ENCODE results near the gene SELENBP1.
"Not testable (repeated sequence)": the region's sequence is repeated elsewhere in the genome, so short reads cannot be mapped to it uniquely, and the experiment has no call there.

SELENBP1 gene

DNA sequence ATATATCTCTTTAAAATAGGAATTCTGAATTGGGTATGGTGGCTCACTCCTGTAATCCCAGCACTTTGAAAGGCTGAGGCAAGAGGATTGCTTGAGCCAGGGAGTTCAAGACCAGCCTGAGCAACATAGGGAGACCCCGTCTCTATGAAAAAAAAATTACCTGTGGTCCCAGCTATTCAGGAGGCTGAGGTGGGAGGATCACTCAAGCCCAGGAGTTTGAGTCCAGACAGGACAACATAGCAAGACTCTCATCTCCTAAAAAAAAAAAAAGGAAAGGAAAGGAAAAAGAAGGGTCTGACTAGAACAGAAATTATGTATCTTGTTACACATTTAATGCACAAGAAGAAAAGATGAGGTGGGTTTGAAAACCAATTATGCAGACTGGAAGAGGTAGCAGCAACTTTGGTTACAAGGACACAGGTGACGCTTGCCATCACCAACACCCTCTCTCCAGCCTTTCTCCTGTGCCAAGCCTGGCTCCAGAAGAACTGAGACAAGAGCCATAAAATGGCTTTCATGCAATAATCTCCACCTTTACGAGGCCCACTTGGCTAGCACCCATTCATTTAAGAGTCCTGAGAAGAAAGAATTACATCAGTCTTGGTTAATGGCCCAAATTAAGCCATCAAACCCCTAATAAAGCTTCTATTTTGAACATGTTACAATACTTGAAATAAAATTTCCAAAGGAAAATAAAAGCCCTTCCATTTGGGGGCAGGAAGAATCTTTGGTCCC lies 4.8 kb upstream of the SELENBP1 start:
- no peak for DNase-seq (ENCODE audit: low read depth, low spot score)

DNA sequence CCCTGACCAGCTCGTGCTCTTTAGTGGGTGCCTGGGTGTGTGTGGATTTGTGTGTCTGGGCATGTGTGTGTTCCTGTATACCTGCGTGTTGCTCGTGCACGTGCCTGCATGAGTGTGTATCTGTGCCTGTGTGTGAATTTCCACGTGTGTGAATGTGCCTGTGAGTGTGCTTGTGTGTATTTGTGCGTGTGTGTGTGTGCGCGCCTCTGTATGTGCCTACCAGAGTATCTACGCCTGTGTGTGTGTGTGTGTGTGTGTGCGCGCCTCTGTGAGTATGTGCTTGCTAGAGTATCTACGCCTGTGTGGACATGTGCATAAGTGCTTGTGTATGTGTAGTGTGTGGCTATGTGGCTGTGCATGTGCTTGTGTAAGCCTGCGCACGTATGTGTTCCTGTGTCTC lies 691 bp upstream of the SELENBP1 start:
- no peak for DNase-seq (ENCODE audit: low read depth, low spot score)

DNA sequence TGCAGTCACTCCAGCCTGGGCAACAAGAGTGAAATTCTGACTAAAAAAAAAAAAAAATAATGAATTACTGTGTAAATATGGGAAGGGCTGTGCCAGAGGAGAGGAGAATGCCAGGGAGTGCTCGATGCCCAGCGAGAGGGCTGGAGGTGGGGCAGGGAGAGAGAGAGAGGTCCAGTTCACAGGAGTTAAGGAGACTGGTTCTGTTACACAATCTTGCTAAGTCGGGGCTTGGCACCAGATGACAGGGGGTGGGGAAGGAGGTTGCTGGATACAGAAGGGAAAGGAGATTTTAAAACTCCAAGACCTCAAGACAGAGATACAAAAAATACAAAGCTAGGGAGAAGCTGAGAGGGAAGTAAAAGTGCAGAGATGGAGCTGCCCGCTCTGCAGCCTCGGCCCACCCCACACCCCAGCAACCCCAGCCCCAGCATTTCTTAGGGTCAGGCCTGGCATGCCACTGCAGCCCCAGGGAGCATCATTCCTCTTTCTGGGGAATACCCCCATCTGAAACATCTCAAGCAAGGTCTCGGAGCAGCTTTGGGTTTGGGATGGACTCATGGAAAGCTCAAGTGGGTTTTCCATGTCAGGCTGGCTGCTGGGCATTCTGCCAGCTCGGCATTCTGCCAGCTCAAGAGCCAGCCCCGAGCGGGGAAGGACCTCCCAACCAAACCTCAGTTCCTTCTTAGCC lies 991 bp downstream of the SELENBP1 start:
- no peak for DNase-seq (ENCODE audit: low read depth, low spot score)

DNA sequence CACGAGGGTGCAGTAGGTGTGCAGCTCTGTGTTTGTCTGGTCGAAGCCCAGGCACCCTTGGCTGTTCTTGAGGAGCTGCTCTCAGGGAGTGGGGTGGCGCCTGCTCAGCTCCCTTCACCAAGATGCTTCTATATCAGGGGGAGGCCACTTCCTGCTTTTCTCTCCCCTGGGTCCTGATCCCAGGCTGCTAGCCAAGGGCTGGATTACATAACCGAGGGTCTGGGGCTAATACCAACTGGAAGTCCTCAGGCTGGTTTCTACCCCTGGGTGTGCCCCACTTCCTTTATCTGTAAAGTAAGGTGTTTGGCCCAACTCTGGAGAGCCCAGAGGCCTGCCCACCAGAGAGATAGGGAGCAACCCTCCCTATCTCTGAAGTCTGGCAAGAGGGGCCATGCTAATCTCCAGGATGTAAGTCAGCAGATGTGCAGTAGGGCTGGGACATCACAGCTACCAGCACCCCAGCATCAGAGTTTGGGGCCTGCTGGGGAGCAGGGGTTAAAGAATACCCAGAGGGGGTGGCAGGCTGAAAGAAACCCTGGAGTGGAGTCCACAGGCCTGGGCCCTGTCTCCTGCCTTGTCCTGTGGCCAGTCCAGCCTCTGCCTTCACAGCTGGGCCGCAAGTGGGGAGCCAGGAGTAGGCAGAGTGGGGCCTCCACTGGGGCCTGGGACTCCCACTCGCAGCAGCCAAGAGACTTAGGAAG lies 2.1 kb downstream of the SELENBP1 start:
- no peak for DNase-seq (ENCODE audit: low read depth, low spot score)

DNA sequence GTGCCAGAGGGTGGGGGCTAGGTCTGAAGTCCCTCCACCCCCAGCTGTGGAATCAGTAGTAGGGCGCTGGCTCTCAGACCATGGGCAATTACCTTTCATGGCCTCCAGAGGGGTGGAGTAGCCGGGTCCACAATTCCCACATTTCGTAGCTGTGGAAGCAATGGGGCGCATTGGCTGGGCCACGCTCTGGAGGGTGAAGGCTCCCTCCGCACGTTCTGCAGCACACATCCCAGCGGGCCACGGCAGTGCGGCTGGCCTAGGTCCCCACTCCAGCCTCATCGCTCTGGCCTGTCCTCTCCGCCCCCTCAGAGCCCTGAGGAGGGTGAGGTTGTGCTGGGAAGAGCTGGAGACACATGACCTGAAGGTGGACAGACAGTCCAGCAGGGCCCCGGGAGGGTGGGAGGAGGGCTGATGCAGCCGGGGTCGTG lies 2.9 kb downstream of the SELENBP1 start:
- DNase-seq (ENCODE audit: low read depth, low spot score), result no peak

DNA sequence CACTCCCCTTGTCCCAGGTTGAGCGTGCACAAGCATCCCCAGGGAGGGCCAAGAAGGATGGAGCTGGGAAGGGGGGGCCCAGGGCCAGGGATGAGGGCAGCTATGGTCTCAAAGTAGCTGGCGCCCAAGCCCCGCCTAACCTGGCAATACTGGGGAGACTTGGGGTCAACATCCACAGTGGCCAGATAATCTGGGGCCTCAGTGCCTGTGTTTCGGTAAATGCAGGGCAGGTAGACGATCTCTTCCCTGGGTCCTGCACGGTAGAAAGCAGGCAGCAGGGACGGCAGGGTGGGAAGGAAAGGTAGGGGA lies 3.2 kb downstream of the SELENBP1 start:
- no peak for DNase-seq (ENCODE audit: low read depth, low spot score)

DNA sequence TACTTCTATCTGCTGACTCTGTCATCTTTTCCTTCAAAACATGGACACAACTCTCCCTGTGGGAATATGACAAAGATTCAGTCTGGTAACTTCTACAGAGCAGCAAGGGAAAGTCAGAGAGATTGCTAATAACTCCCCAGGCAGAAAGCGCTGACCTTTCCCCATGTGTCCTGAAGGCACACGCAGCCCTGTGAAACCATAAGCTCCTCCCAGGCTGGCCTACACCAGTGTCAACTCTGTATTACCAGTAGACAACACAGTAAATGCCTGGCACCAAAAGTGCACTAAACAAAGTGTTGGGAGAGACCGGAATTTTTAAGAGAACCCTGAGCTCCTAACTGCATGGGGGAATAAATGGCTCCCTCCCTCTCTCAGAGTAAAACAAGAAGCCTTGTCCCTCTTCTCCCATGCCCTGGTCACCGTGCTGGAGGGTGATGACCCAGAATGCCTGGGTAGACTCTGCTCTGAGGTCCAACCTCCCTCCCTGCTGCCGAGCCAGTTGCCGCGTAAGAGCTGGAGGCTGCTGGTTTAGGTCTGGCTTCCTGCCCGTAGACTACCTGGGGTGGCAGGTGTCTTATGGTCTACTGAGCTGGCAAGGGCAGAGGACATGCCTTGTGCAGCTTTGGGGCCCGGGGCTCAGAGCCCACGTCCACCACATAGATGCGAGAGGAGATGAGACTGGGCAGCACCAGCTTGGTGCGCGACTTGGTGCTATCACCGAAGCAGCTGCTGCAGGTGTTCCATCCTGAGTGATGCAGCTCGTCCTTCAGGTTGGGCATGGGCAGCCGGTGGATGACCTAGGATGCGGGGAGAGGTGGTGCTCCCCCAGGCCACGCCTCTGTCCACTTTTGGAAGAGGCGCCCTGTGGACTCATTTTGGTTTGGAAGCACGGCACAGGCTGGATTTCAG lies 3.9 kb downstream of the SELENBP1 start:
- DNase-seq (ENCODE audit: low read depth, low spot score), result no peak

DNA sequence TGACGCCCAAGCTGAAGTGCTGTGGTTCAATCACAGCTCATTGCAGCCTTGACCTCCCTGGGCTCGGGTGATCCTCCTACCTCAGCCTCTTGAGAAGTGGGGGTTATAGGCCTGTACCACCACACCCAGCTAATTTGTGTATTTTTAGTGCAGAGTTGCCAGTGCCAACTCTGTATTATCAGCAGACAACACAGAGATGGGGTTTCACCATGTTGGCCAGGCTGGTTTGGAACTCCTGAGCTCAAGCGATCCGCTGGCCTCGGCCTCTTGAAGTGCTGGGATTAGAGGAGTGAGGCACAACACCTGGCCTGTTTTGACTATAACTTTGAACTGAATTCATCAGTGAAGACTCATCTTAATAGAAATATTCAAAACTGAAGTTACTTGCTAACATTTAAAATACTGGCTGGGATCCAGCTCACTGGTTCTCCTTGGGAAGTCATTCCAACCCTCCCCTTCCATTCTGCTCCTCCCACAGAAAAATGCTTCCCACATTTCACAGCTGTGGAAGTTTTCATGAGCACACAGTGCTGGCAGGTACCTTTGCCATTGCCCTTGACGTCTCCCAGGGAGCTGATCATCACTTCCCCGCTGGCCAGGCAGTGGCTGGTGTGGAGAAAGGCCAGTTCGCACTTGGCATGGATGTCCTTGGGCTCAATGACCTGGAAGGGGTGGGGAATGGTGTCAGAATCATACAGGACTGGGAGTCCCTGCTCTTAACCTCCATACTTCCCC lies 4.7 kb downstream of the SELENBP1 start:
- no peak for DNase-seq (ENCODE audit: low read depth, low spot score)

DNA sequence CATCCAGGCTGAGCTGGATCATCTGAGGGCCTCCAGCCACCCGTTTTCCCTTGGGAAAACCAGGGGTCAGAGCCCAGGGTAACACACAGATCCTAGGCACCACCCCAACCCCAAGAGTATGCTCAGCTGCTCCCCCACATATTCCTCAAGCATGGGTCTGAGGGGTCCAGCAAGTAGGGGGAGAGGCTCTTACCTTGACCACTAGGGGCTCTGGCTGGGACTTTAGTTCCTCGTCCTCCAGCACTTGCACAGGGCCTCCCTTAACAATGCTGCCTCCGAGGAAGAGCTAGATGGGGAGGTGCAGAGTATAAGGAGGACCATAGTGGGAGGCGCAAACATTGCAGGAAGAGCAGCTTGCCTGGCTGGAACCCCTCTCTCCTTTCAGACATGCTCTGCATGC lies 7.5 kb downstream of the SELENBP1 start:
- DNase-seq (ENCODE audit: low read depth, low spot score), result no peak

DNA sequence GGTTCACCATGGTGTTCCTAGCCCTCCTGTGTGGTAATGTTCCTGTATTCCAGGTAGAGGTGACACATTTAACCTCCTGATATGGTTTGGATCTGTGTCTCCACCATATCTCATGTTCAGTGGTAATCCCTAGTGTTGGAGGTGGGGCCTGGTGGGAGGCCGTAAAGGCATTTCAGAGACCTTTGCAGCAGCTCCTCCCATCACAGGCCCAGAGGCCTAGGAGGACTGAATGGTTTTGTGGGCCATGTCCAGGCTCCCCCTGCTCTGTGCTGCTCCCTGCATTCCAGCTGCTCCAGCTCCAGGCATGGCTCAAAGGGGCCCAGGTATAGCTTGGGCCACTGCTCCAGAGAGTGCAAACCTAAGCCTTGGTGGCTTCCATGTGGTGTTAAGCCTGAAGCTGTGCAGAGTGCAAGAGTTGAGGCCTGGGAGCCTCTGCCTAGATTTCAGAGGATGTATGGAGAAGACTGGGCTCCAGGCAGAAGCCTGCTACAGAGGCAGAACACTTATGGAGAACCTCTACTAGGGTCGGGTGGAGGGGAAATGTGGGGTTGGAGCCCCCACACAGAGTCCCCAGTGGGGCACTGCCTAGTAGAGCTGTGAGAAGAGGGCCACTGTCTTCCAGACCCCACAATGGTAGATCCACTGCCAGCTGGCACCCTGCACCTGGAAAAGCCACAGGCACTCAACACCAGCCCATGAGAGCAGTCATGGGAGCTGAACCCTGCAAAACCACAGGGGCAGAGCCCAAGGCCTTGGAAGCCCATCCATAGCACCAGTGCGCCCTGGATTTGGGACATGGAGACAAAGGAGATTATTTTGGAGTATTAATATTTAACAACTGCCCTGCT lies 10.0 kb downstream of the SELENBP1 start:
- DNase-seq (ENCODE audit: low read depth, low spot score), result no peak

DNA sequence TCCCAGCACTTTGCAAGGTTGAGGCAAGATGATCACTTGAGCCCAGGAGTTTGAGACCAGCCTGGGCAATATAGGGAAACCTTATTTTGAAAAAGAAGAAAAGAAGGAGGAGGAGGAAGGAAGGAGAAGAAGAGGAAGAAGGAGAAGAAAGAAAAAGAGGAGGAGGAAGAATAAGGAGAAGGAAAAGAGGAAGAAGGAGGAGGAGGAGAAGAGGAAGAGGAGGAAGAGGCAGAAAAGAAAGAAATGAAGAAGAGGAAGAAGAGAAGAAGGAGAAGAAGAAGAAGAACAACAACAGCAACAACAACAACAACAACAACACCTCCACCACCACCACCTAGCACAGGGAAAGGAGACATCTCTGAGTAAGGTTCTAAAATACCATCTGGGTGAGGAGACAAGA lies 10.6 kb downstream of the SELENBP1 start:
- DNase-seq (ENCODE audit: low read depth, low spot score), result no peak

DNA sequence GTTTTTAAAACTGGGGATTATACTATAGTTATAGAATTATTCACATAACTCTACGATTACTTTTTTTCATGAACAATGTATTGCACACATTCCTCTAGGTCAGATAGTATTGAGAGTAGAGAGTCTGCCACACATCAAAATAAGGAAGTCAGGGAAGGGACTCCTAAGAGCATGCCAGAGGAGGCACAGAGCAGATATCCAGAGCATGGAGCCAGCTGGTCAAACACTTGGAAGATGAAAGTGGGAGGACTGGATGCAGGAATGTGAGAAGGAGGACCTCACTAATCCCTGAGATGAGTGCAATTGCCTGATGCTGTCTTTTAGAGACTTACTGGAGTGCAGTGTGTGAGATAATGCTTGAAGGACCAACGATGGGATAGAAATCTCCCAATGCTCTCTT lies 15.8 kb downstream of the SELENBP1 start:
- DNase-seq (ENCODE audit: low read depth, low spot score), result no peak

DNA sequence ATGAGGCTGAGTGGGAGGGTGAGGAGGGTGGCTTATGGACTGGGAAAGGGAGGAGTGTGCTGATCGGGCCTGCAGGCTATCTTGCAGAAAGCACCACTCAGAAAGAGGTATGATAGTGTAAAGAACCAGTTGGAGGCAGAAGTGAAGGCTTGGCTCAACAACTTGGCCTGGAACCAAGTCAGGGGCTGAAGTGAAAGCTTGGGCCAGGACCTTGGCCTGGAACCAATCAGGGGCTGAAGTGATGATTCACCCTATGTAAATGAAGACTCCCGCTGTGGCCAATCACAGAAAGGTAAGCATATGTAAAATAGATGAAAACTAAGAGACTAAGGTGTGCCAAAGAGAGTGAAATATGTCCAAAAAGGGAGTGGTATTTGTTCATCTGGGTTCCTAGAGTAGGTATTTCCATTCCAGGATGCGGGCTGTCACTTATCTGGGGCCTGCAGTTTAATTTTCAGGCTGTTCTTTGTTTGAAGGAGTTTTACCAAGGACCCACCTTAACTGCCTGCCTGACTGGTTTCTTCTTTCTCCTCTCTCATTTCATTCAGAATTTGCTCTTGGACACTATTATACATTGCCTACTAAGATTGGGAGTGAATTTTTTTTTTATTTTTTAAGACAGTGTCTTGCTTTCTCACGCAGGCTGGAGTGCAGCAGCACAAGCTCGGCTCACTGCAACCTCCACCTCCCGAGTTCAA lies 20.3 kb downstream of the SELENBP1 start:
- no peak for DNase-seq (ENCODE audit: low read depth, low spot score)

DNA sequence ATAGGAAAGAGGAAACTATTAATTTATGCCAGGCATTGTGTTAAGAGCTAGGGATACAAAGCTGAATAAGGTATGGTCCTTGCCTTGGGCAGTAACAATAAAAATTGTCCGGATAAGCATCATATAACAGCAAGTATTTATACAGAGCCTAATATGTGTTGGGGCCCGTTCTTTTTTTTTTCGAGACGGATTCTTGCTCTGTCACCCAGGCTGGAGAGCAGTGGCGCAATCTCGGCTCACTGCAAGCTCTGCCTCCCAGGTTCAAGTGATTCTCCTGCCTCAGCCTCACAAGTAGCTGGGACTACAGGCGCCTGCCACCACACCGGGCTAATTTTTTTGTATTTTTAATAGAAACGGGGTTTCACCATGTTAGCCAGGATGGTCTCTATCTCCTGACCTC lies 22.2 kb downstream of the SELENBP1 start:
- not testable (repeated sequence) for DNase-seq (ENCODE audit: low read depth, low spot score)

DNA sequence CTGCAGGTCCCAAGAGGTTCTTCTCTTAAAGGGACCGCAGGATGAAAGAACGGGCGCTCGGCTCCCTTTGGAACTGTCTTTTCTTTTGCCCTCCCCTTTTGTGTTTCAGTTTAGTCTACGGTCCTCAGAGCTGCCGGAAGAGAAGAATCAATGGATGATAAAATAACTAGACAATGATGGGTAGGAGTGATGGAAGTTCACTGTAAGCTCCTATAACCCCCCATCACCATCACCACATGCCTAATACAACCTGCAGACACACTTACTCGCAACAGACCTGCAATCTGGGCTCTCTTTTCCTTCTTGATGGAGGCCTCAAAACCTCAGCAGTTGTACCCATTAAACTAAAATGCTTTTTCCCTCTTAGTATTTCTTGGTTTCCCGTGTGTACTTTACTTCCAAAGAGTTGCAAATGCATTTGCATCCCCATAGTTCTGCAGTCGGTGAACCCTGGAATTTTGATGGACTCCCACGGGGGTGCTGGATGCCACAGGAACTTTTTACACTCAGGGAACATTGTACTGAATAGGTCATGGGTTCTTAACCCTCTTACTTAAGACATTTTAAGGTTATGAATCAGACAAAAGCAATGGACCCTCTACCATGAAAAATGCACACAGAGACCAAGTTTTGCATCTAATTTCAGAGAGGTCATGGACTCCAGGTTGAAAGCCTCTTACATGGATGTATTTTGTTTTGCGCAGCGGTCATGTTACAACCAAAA lies 24.8 kb downstream of the SELENBP1 start:
- DNase-seq (ENCODE audit: low read depth, low spot score), result no peak

DNA sequence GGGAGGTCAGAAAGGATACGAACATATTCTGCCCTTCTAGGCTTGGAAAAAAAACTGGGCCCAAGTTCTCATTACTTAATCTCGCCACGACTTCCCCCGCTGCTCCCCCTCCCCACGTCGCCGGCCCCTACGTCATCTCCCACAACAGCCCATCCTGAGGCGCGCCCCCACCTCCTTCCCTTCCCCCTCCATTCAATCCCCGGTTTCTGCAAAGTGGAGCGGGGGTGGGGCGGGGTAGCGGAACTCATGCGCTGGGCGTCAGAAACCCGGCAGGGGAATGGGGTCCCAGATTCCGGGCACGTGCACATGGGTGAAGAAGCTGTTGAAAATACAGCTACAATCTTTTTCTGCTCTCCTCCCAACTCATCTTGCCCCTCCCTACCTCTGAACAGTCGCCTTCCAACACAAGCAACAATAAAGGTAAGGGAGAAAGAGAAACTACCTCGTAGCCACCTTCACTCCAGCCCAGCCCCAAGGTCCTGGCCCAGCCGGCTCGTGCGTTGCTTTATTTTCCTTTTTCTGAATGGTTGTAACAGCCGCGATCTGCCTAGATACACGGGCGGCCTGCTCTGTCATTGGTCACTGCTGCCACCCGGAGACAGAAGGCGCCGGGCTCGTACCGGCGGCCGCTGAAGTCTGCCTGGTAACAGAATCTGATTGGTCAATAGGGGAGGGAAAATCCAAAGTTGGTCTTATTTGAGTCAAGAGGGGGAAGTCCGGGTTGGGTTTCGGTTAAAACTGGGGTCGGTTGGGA lies 25.6 kb downstream of the SELENBP1 start, which contains the start of gene RFX5:
RFX5 (minus strand) TSS at position 484 of the 754 bp plus-strand sequence. CDS start 932 bp downstream, outside the sequence.
- peak; percentile 92 for DNase-seq (ENCODE audit: low read depth, low spot score)

DNA sequence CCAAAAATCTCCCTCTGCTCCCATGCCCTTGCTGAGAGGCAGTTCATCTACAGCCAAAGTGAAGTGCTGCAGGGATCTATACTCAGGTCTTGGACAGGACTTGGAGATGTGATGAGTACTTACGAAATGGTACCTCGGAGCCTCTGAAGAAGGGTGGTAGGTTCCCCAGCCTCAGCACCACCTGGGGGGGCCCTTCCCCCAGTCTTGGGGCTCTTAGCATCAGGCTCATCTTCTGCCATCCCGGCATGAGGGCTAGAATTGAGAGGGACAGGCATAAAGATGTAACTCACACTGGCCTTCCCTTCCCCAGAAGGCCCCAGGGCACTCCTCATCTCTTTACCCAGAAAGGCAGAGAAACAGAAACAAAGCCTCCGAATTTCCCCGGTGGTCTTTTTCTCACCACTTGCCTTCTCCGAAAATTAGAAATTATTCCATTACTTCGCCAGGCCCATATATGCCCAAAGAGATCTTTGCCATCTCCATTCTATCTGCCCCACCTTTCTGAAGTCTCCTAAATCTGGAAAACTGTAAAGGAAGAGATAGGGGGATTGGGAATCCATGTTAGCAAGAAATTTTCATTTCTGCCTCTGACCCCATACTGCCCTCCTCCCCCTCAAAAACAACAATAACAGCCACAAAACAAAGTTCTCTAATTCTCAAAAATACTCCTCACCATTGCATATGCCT lies 26.3 kb downstream of the SELENBP1 start:
- no peak for DNase-seq (ENCODE audit: low read depth, low spot score)

All from brain pericyte (primary cell).